ENCODE data around the gene STRN3.

DNA sequence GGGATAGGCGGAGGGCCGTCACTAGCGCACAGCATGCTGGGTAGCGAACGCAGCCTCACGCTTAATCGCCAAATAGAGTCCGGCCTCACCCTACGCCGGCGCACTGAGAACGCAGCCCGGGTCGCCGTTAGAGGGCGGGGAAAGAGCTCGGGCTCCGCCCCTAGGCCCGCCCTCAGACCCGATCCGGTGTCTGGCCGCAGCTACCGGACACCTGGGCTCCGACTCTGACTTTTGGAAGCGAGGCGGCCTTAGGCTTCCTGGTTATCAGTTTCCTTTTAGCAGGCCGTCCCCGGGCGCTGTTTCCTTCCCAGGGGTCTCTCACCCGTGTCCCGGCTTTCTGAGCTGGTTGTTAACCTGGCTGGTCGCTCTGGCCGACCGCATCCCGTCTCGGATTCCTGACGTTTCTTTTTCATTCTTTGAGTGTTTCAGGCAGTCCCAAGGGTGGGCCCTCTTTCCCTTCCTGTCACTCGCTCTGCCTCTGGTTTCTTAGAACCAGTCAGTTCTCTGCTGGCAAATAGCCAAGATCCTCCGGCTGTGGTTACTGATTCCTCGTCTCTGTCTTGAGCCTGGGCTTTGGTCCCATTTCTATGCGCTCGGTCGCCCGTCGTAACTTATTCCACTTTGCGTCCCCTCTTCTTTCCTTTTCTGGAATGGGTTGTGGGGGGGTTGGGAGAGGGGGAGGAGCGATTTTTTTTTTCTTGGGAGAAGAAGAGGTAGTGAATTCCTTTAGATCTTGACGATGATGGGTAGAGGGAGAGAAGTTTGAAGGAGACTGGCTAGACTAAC lies 464 bp upstream of the STRN3 start:
- TF ChIP-seq EZH2 (IDR thresholded peaks at IDR 0.05; ENCODE audit: insufficient read depth, poor library complexity, severe bottlenecking), result no peak
- TF ChIP-seq EZH2phosphoT487 (IDR thresholded peaks at IDR 0.05; ENCODE audit: insufficient read depth, low read depth), result no peak

Data from GM23248 (cell line).